K562 (cell line): ENCODE data around the gene MYRIP. TPM values are rescaled to one million over a fixed set of nuclear protein-coding genes. Genes with fewer than 3 reads are reported as not detected.

Experiments used
- ATAC-seq: fragments of 200-7000 bp; cut with Tn5 transposase; 3 replicates; pipeline ENCODE4 v1.9.1; 2020; ENCODE audit warnings: moderate library complexity
- BruUV-seq: library from RNA; stranded (reverse); fragments of 400-500 nt; replicated peaks from 2 replicates; lab custom pipeline; 2021; lab: Mats Ljungman, UMichigan
- CTCF ChIA-PET: fragments of 300-600 bp; formaldehyde crosslinking; extraction: SDS; loops from one replicate; lab custom pipeline; 2021; ENCODE audit warnings: low intra/inter-chr PET ratio; lab: Yijun Ruan, JAX
- POLR2A ChIA-PET: fragments of 300-600, 350-650 bp; sonication (Branson Sonifier 250); formaldehyde crosslinking; extraction: SDS; loops from one replicate; lab custom pipeline; 2021; ENCODE audit warnings: antibody characterized with exemption, inconsistent platforms; lab: Yijun Ruan, JAX
- DNase-seq, 4 experiments: peaks; one replicate each; pipeline versions ENCODE4 v3.0.0 to v3.0.0-alpha.2; 2011 to 2018; ENCODE audit warnings: low spot score in 3 of 4, mixed read lengths in 3 of 4; ENCODE audit errors: extremely low read depth in 1 of 4
- FAIRE-seq: peaks from 2 replicates; lab custom pipeline; 2011; peaks lifted over from hg19 to GRCh38; lab: Jason Lieb, UNC
- H2AFZ ChIP-seq: 2 replicates; pipeline ENCODE4 v1.6.0; 2011; ENCODE audit warnings: low read depth, low read length, control low read depth, inconsistent platforms
- H3K27ac ChIP-seq: fragments of 200-600 bp; 3 replicates; pipeline ENCODE4 v1.8.0; 2011; ENCODE audit warnings: low read depth, mild to moderate bottlenecking, control low read depth, inconsistent platforms, low read length, moderate library complexity, mixed read lengths; ENCODE audit errors: extremely low read depth
- H3K27me3 ChIP-seq, 2 experiments: fragments of 300-600 bp in 1 of 2; 2 replicates in 1 of 2; 3 replicates in 1 of 2; pipeline versions ENCODE4 v1.6.0 to v1.8.0; 2011; ENCODE audit warnings: inconsistent platforms in 2 of 2, low read length in 2 of 2, mild to moderate bottlenecking in 1 of 2, mixed read lengths in 1 of 2, moderate library complexity in 1 of 2; ENCODE audit not compliant: control insufficient read depth in 2 of 2, insufficient read depth in 2 of 2
- H3K36me3 ChIP-seq: fragments of 300-600 bp; 3 replicates; pipeline ENCODE4 v1.8.0; 2011; ENCODE audit warnings: mild to moderate bottlenecking, low read length, inconsistent platforms; ENCODE audit not compliant: control insufficient read depth, insufficient read depth
- H3K4me1 ChIP-seq, 2 experiments: fragments of 200-600 bp in 1 of 2; replicated peaks in 1 of 2; 2 replicates in 1 of 2; 3 replicates in 1 of 2; pipeline versions ENCODE4 v1.5.1 to v1.8.0; 2011; ENCODE audit warnings: inconsistent platforms in 2 of 2, low read length in 2 of 2, mild to moderate bottlenecking in 1 of 2, mixed read lengths in 1 of 2, moderate library complexity in 1 of 2; ENCODE audit not compliant: control insufficient read depth in 2 of 2, insufficient read depth in 2 of 2
- H3K4me2 ChIP-seq: 2 replicates; pipeline ENCODE4 v1.6.1; 2011; ENCODE audit warnings: low read length, control low read depth, inconsistent platforms, mixed read lengths; ENCODE audit not compliant: insufficient read depth
- H3K4me3 ChIP-seq: fragments of 200-600 bp; sonication (generic), shearing (Covaris generic); 2 replicates; pipeline ENCODE4 v1.5.1; 2016; ENCODE audit warnings: control low read depth, inconsistent platforms
- H3K79me2 ChIP-seq: fragments of 200-600 bp; 3 replicates; pipeline ENCODE4 v1.8.0; 2011; ENCODE audit warnings: low read length, inconsistent platforms; ENCODE audit not compliant: control insufficient read depth, insufficient read depth
- H3K9ac ChIP-seq, 2 experiments: 2 replicates each; pipeline versions ENCODE4 v1.6.0 to v1.6.1; 2011; ENCODE audit warnings: low read depth in 2 of 2, low read length in 2 of 2, control low read depth in 1 of 2, inconsistent platforms in 1 of 2, mild to moderate bottlenecking in 1 of 2, mixed read lengths in 1 of 2; ENCODE audit not compliant: insufficient read depth in 1 of 2
- H3K9me1 ChIP-seq: one replicate; pipeline ENCODE4 v1.6.0; 2011; ENCODE audit warnings: inconsistent platforms, mild to moderate bottlenecking, low read length, moderate library complexity; ENCODE audit not compliant: control insufficient read depth, insufficient read depth
- H3K9me3 ChIP-seq: replicated peaks from 2 replicates; pipeline ENCODE4 v1.5.1; 2011; ENCODE audit warnings: low read depth, low read length, inconsistent platforms; ENCODE audit not compliant: control insufficient read depth, insufficient read depth
- H4K20me1 ChIP-seq: replicated peaks from 2 replicates; pipeline ENCODE4 v1.6.1; 2011; ENCODE audit warnings: low read length, inconsistent platforms, mixed read lengths; ENCODE audit not compliant: control insufficient read depth, insufficient read depth
- ARID1B ChIP-seq: fragments of 450-650 bp; IDR thresholded peaks from 2 replicates; pipeline ENCODE4 v1.6.1; 2016; ENCODE audit warnings: antibody characterized with exemption, mild to moderate bottlenecking, inconsistent platforms
- BRF1 ChIP-seq: IDR thresholded peaks from 3 replicates; pipeline ENCODE4 v1.6.1; 2011; ENCODE audit warnings: borderline replicate concordance, mild to moderate bottlenecking; ENCODE audit not compliant: insufficient read length; ENCODE audit errors: extremely low read depth
- C11orf30 ChIP-seq: fragments of 450-650 bp; IDR thresholded peaks from 2 replicates; pipeline ENCODE4 v1.6.1; 2016; ENCODE audit warnings: low read depth, mild to moderate bottlenecking
- E2F3 ChIP-seq: fragments of 250-450 bp; sonication (Bioruptor Pico); IDR thresholded peaks from 2 replicates; pipeline ENCODE4 v1.4.0; 2020; ENCODE audit warnings: mild to moderate bottlenecking
- NCOA2 ChIP-seq, 2 experiments: fragments of 450-650 bp; IDR thresholded peaks; 2 replicates each; pipeline ENCODE4 v1.6.1; 2018; ENCODE audit warnings: mild to moderate bottlenecking in 2 of 2, moderate library complexity in 1 of 2; ENCODE audit not compliant: partially characterized antibody in 2 of 2
- PML ChIP-seq: IDR thresholded peaks from 2 replicates; pipeline ENCODE4 v1.6.1; 2012; ENCODE audit warnings: low read length, inconsistent platforms
- POLR3G ChIP-seq: IDR thresholded peaks from 2 replicates; pipeline ENCODE4 v1.6.1; 2011; ENCODE audit not compliant: insufficient read length, insufficient replicate concordance; ENCODE audit errors: extremely low read depth
- RBBP5 ChIP-seq: fragments of 200-600 bp; sonication (generic); IDR thresholded peaks from 2 replicates; pipeline ENCODE4 v1.6.1; 2012; ENCODE audit warnings: borderline replicate concordance, mild to moderate bottlenecking, low read length, control low read depth, inconsistent platforms; ENCODE audit not compliant: insufficient read depth, poor library complexity, severe bottlenecking
- SREBF2 ChIP-seq: sonication (generic); formaldehyde crosslinking; IDR thresholded peaks from 2 replicates; pipeline ENCODE4 v1.4.0; 2020; ENCODE audit warnings: mild to moderate bottlenecking, missing genetic modification reagents
- TAF1 ChIP-seq: IDR thresholded peaks from 2 replicates; pipeline ENCODE4 v1.6.1; 2011; ENCODE audit warnings: mild to moderate bottlenecking, low read length, moderate library complexity; ENCODE audit not compliant: insufficient read depth, control insufficient read depth, severe bottlenecking; ENCODE audit errors: extremely low read depth
- XRCC3 ChIP-seq: fragments of 450-650 bp; IDR thresholded peaks from 2 replicates; pipeline ENCODE4 v1.6.1; 2017; ENCODE audit warnings: mild to moderate bottlenecking, moderate library complexity
- ZNF76 ChIP-seq: fragments of 250-450 bp; sonication (Bioruptor Pico); IDR thresholded peaks from 2 replicates; pipeline ENCODE4 v1.4.0; 2020; ENCODE audit warnings: mild to moderate bottlenecking, moderate library complexity, borderline replicate concordance
- WGBS: fragments of 100-300 bp; shearing (Covaris generic); methylation state at CpG from one replicate; pipeline ENCODE4 v1.1.6; 2016; ENCODE audit warnings: low coverage, mixed read lengths; ENCODE audit not compliant: insufficient coverage; ENCODE audit errors: missing lambda C conversion rate; 5-methylcytosine and 5-hydroxymethylcytosine counted together
- in situ Hi-C: fragments of 300-500 bp; cut with MboI; formaldehyde crosslinking; loops from 4 replicates; pipeline ENCODE4 v1.15.0; 2018; ENCODE audit warnings: inconsistent platforms, mixed read lengths
- intact Hi-C: fragments of 100-400 bp; cut with micrococcal nuclease; formaldehyde crosslinking; loops from 2 replicates; pipeline ENCODE4 v1.14.2; 2022
- polyA plus RNA-seq, 8 experiments: library from polyadenylated mRNA; depleted of rRNA in 4 of 8; stranded (reverse) in 5 of 8; unstranded in 3 of 8; fragments of >200 nt; fragmentation: Nextera tagmentation in 2 of 8; fragmentation: Illumina TruSeq in 1 of 8; extraction: Ambion mirVana in 2 of 8; extraction: Trizol in 1 of 8; gene quantifications; 2 replicates each; pipeline versions ENCODE4 v1.2.1 to v1.2.3, GENCODE V29; 2011 to 2014; ENCODE audit warnings: inconsistent platforms in 1 of 8, missing spikeins in 1 of 8
- total RNA-seq, 7 experiments: library from RNA; depleted of rRNA in 6 of 7; stranded (reverse); fragments of >200 nt in 6 of 7; fragmentation: Illumina TruSeq in 2 of 7; extraction: Trizol in 2 of 7; gene quantifications; 2 replicates each; pipeline versions ENCODE4 v1.2.1 to v1.2.3, GENCODE V29; 2011 to 2021; ENCODE audit warnings: low replicate concordance in 1 of 7
- TF ChIP-seq, protein P1 (sequence below): fragments of 450-650 bp; IDR thresholded peaks from 2 replicates; pipeline ENCODE4 v1.6.1; 2016; ENCODE audit warnings: borderline replicate concordance
- TF ChIP-seq, protein P2 (sequence below): fragments of 250-450 bp; sonication (Bioruptor Pico); IDR thresholded peaks from 2 replicates; pipeline ENCODE4 v1.8.0; 2021; ENCODE audit warnings: moderate library complexity, mild to moderate bottlenecking, inconsistent platforms
- TF ChIP-seq, protein P3 (sequence below): fragments of 450-650 bp; conservative IDR thresholded peaks from 2 replicates; pipeline ENCODE4 v1.6.1; 2016; ENCODE audit warnings: missing genetic modification characterization, low read depth, mild to moderate bottlenecking, control low read depth, missing compliant biosample characterization
- TF ChIP-seq, protein P4 (sequence below): fragments of 450-650 bp; IDR thresholded peaks from 2 replicates; pipeline ENCODE4 v1.6.1; 2017; ENCODE audit warnings: mild to moderate bottlenecking, moderate library complexity
- TF ChIP-seq, protein P5 (sequence below): fragments of 250-450 bp; sonication (Bioruptor Pico); IDR thresholded peaks from 2 replicates; pipeline ENCODE4 v1.5.0; 2021

MYRIP gene
- total and polyA plus RNA-seq, 9 of the 15 experiments (the other 6 are each of a cell fraction or from before 2014, with no cell fraction given): 0.03 to 0.12 TPM; not detected in 7

DNA sequence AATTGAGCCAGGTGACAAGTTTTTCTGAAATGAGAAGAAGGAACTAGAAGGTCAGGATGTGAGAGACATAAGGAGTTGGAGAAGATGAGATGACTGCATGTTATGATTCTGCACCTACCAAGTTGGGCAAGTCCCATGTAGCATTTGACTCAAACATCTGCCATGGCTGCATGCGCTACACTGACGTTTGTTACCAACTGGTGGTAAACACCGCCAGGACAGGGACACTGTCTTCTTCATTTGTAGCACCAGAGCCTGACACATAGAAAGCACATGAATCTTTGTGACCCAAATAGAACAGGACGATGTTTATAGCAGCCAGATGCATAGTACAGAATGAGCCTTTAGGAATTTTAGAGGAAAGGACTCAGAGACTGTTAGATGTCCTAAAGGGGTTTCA lies 236.7 kb downstream of the MYRIP start:
- no peak overlapping the region for H3K4me3 ChIP-seq
- no peak overlapping the region for H3K27ac ChIP-seq
- H3K27me3 ChIP-seq: no peaks in the 10 kb centered on the region; a peak in 1 of 5 replicates
- FAIRE-seq (no peak), DNase-seq (no peak), ATAC-seq (no peak)
- under 1% methylated on average over 4 of the region's 4 CpGs for WGBS
- no peaks in the 10 kb centered on the region for H3K4me1 ChIP-seq
- ChIA-PET POLR2A (no interaction called here), CTCF (no interaction called here)
- no peaks in the 10 kb centered on the region for H3K79me2 ChIP-seq
- H4K20me1 ChIP-seq: no peaks in the 10 kb centered on the region
- intact Hi-C loops: no loop called here
- H3K9me3 ChIP-seq: no peaks in the 10 kb centered on the region
- no peak overlapping the region for H3K9ac ChIP-seq
- BruUV-seq: no TSS peak
- in situ Hi-C loops: no loop called here
- no peak overlapping the region for H3K4me2 ChIP-seq
- no peaks in the 10 kb centered on the region for H3K36me3 ChIP-seq
- no peak for TF ChIP-seq ARID1B
- TF ChIP-seq BRF1: no peak
- no peak for TF ChIP-seq XRCC3
- no peak for TF ChIP-seq PML
- TF ChIP-seq, protein P1, sequence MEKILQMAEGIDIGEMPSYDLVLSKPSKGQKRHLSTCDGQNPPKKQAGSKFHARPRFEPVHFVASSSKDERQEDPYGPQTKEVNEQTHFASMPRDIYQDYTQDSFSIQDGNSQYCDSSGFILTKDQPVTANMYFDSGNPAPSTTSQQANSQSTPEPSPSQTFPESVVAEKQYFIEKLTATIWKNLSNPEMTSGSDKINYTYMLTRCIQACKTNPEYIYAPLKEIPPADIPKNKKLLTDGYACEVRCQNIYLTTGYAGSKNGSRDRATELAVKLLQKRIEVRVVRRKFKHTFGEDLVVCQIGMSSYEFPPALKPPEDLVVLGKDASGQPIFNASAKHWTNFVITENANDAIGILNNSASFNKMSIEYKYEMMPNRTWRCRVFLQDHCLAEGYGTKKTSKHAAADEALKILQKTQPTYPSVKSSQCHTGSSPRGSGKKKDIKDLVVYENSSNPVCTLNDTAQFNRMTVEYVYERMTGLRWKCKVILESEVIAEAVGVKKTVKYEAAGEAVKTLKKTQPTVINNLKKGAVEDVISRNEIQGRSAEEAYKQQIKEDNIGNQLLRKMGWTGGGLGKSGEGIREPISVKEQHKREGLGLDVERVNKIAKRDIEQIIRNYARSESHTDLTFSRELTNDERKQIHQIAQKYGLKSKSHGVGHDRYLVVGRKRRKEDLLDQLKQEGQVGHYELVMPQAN: no peak
- no peak for TF ChIP-seq E2F3 (CRISPR knock-in tag)
- TF ChIP-seq TAF1: no peak
- TF ChIP-seq POLR3G: no peak
- TF ChIP-seq, protein P2, sequence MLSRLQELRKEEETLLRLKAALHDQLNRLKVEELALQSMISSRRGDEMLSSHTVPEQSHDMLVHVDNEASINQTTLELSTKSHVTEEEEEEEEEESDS (CRISPR knock-in tag): no peak
- TF ChIP-seq, protein P3, sequence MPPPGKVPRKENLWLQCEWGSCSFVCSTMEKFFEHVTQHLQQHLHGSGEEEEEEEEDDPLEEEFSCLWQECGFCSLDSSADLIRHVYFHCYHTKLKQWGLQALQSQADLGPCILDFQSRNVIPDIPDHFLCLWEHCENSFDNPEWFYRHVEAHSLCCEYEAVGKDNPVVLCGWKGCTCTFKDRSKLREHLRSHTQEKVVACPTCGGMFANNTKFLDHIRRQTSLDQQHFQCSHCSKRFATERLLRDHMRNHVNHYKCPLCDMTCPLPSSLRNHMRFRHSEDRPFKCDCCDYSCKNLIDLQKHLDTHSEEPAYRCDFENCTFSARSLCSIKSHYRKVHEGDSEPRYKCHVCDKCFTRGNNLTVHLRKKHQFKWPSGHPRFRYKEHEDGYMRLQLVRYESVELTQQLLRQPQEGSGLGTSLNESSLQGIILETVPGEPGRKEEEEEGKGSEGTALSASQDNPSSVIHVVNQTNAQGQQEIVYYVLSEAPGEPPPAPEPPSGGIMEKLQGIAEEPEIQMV (tag): no peak
- no peak for TF ChIP-seq NCOA2 (IDR thresholded peaks at IDR 0.05; ENCODE audit: partially characterized antibody in 2 of 2)
- no peak for TF ChIP-seq C11orf30
- TF ChIP-seq, protein P4, sequence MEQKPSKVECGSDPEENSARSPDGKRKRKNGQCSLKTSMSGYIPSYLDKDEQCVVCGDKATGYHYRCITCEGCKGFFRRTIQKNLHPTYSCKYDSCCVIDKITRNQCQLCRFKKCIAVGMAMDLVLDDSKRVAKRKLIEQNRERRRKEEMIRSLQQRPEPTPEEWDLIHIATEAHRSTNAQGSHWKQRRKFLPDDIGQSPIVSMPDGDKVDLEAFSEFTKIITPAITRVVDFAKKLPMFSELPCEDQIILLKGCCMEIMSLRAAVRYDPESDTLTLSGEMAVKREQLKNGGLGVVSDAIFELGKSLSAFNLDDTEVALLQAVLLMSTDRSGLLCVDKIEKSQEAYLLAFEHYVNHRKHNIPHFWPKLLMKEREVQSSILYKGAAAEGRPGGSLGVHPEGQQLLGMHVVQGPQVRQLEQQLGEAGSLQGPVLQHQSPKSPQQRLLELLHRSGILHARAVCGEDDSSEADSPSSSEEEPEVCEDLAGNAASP: no peak
- no peak for TF ChIP-seq SREBF2 (CRISPR knock-in tag)
- TF ChIP-seq ZNF76: no peak
- TF ChIP-seq, protein P5, sequence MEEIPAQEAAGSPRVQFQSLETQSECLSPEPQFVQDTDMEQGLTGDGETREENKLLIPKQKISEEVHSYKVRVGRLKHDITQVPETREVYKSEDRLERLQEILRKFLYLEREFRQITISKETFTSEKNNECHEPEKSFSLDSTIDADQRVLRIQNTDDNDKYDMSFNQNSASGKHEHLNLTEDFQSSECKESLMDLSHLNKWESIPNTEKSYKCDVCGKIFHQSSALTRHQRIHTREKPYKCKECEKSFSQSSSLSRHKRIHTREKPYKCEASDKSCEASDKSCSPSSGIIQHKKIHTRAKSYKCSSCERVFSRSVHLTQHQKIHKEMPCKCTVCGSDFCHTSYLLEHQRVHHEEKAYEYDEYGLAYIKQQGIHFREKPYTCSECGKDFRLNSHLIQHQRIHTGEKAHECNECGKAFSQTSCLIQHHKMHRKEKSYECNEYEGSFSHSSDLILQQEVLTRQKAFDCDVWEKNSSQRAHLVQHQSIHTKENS (CRISPR knock-in tag): no peak
- TF ChIP-seq RBBP5: no peak
- no peaks in the 10 kb centered on the region for H3K9me1 ChIP-seq
- H2AFZ ChIP-seq: no peak overlapping the region
